Vagina (tissue), 2 donors: ENCODE measurements around the gene MTIF2. TPM values are rescaled to one million over a fixed set of nuclear protein-coding genes. Genes with fewer than 3 reads are reported as not detected.
A peak's percentile ranks its signal among the peaks of the same experiment; 100 is the strongest.

ENCODE experiments used
- DNase-seq, 2 donors: peaks; one replicate each; pipeline ENCODE4 v3.0.0-alpha.2; 2017; ENCODE audit errors: extremely low spot score in 2 of 2
- H3K27ac ChIP-seq: fragments of 200-600 bp; sonication (generic); one replicate; pipeline ENCODE4 v1.5.1; 2019
- H3K27me3 ChIP-seq: fragments of 200-600 bp; sonication (generic); one replicate; pipeline ENCODE4 v1.5.1; 2019
- H3K36me3 ChIP-seq, 2 donors: fragments of 200-600 bp; sonication (generic); one replicate each; pipeline ENCODE4 v1.5.1; 2017 to 2019
- H3K4me1 ChIP-seq: fragments of 200-600 bp; sonication (generic); one replicate; pipeline ENCODE4 v1.5.1; 2019
- H3K4me3 ChIP-seq, 2 donors: fragments of 200-600 bp; sonication (generic); 1 replicate in 1 of 2; 2 replicates in 1 of 2; pipeline ENCODE4 v1.5.1; 2016 to 2019
- H3K9me3 ChIP-seq: fragments of 200-600 bp; sonication (generic); one replicate; pipeline ENCODE4 v1.5.1; 2019
- CTCF ChIP-seq, 3 experiments: fragments of 450-650 bp in 2 of 3; fragments of 200-600 bp in 1 of 3; sonication (generic) in 1 of 3; IDR thresholded peaks; one replicate each; pipeline ENCODE4 v1.5.1; 2017 to 2019; ENCODE audit warnings: antibody characterized with exemption in 3 of 3, mild to moderate bottlenecking in 2 of 3, moderate library complexity in 2 of 3
- POLR2A ChIP-seq, 2 donors: fragments of 450-650 bp; IDR thresholded peaks; one replicate each; pipeline ENCODE4 v1.6.1; 2017; ENCODE audit warnings: antibody characterized with exemption in 2 of 2, mild to moderate bottlenecking in 2 of 2, moderate library complexity in 2 of 2
- POLR2AphosphoS5 ChIP-seq, 2 donors: sonication (generic); formaldehyde crosslinking; IDR thresholded peaks; one replicate each; pipeline ENCODE4 v1.9.0; 2017; ENCODE audit warnings: antibody characterized with exemption in 2 of 2, mild to moderate bottlenecking in 2 of 2, low read depth in 1 of 2; ENCODE audit not compliant: insufficient read depth in 1 of 2
- intact Hi-C: fragments of 100-400 bp; cut with DNase I; formaldehyde crosslinking; loops from one replicate; pipeline ENCODE4 v1.15.1; 2023
- total RNA-seq: library from RNA; depleted of rRNA; stranded (reverse); fragments of >200 nt; gene quantifications from one replicate; pipeline ENCODE4 v1.2.3, GENCODE V29; 2016

Gene MTIF2
- total RNA-seq, 1 donor from 2014 or later, result 19.4 TPM

- DNase-seq, result no peak
- no peaks in the 10 kb centered on the region for H3K27me3 ChIP-seq
- H3K27ac ChIP-seq, result no peak overlapping the region
- intact Hi-C loops, result no loop called here
- TF ChIP-seq POLR2AphosphoS5 (IDR thresholded peaks at IDR 0.05; ENCODE audit: insufficient read depth in 1 of 2, low read depth in 1 of 2) (no peak), CTCF (IDR thresholded peaks at IDR 0.05) (no peak), POLR2A (IDR thresholded peaks at IDR 0.05) (no peak)
- peaks cover 0 to 47% of the 10 kb centered on the region in 2 donors for H3K36me3 ChIP-seq
- peaks cover 13% of the 10 kb centered on the region for H3K4me1 ChIP-seq
- no peaks in the 10 kb centered on the region for H3K9me3 ChIP-seq
- H3K4me3 ChIP-seq, result no peak overlapping the region
Measured at GRCh38 chr2:55236992-55237543, 32.0 kb downstream of the MTIF2 start.

- Histone ChIP-seq H3K36me3 (peaks cover 0 to 47% of the 10 kb centered on the region in 2 donors), H3K27me3 (no peaks in the 10 kb centered on the region), H3K27ac (no peak overlapping the region), H3K4me3 (no peak overlapping the region), H3K4me1 (peaks cover 20% of the 10 kb centered on the region), H3K9me3 (no peaks in the 10 kb centered on the region)
- no peak for DNase-seq
- TF ChIP-seq POLR2A (IDR thresholded peaks at IDR 0.05) (no peak), POLR2AphosphoS5 (IDR thresholded peaks at IDR 0.05; ENCODE audit: insufficient read depth in 1 of 2, low read depth in 1 of 2) (no peak), CTCF (IDR thresholded peaks at IDR 0.05) (no peak)
- intact Hi-C loops, result no loop called here
Measured at GRCh38 chr2:55235724-55236538, 33.1 kb downstream of the MTIF2 start.

- no peak for DNase-seq
- no peaks in the 10 kb centered on the region for H3K27me3 ChIP-seq
- peaks cover 0 to 42% of the 10 kb centered on the region in 2 donors for H3K36me3 ChIP-seq
- H3K4me1 ChIP-seq, result peaks cover 25% of the 10 kb centered on the region
- peak overlapping the region; percentile 92 for H3K27ac ChIP-seq
- H3K4me3 ChIP-seq, result peak overlapping the region; percentile 70 to 95
- TF ChIP-seq POLR2A (IDR thresholded peaks at IDR 0.05), result no peak
- no peak for TF ChIP-seq CTCF (IDR thresholded peaks at IDR 0.05)
- no peak for TF ChIP-seq POLR2AphosphoS5 (IDR thresholded peaks at IDR 0.05; ENCODE audit: insufficient read depth in 1 of 2, low read depth in 1 of 2)
- intact Hi-C loops, result no loop called here
- no peaks in the 10 kb centered on the region for H3K9me3 ChIP-seq
Measured at GRCh38 chr2:55233658-55233940, 35.4 kb downstream of the MTIF2 start.

- Histone ChIP-seq H3K27ac (peak overlapping the region; percentile 92), H3K4me1 (peaks cover 25% of the 10 kb centered on the region), H3K4me3 (peak overlapping the region; percentile 70 to 95), H3K9me3 (no peaks in the 10 kb centered on the region), H3K36me3 (peaks cover 0 to 37% of the 10 kb centered on the region in 2 donors), H3K27me3 (no peaks in the 10 kb centered on the region)
- intact Hi-C loops, result no loop called here
- TF ChIP-seq CTCF (IDR thresholded peaks at IDR 0.05) (no peak), POLR2A (IDR thresholded peaks at IDR 0.05) (no peak), POLR2AphosphoS5 (IDR thresholded peaks at IDR 0.05; ENCODE audit: insufficient read depth in 1 of 2, low read depth in 1 of 2) (peak in 1 of 2 donors; percentile 62)
- DNase-seq, result no peak
Measured at GRCh38 chr2:55232863-55233657, 36.0 kb downstream of the MTIF2 start.
